Measurements from ENCODE around the gene GABRP. TPM values are rescaled to one million over a fixed set of nuclear protein-coding genes. Genes with fewer than 3 reads are reported as not detected.

Gene GABRP
- total and polyA plus RNA-seq, 2 experiments from 2014 or later, result 3.6 to 6.3 TPM

- Histone ChIP-seq H3K4me2 (no peak overlapping the region), H2AFZ (no peak overlapping the region), H3K27me3 (ENCODE audit: insufficient read depth) (no peaks in the 10 kb centered on the region), H3K79me2 (replicated peaks; ENCODE audit: insufficient read depth) (no peaks in the 10 kb centered on the region), H3K9me2 (ENCODE audit: insufficient read depth) (peaks cover 26% of the 10 kb centered on the region; the same call in 1 of the 2 replicates), H3F3A (replicated peaks; ENCODE audit: low read depth) (0 out of 2 replicates have a peak, but pooled peaks cover 6% of the 10 kb centered on the region), H3K27ac (ENCODE audit: low read depth) (no peak overlapping the region), H3K36me3 (ENCODE audit: insufficient read depth) (no peaks in the 10 kb centered on the region), H3K4me1 (ENCODE audit: insufficient read depth) (peaks cover 13% of the 10 kb centered on the region), H3K4me3 (no peak overlapping the region), H4K20me1 (replicated peaks; ENCODE audit: insufficient read depth) (no peaks in the 10 kb centered on the region)
- DNase-seq (ENCODE audit: low spot score) (no peak), ATAC-seq (no peak)
- Mint-ChIP-seq H3K4me1 (peaks cover 26% of the 10 kb centered on the region), H3K4me3 (no peak overlapping the region), H3K27me3 (ENCODE audit: insufficient read depth, low read depth, poor library complexity) (peaks cover 20% of the 10 kb centered on the region), H3K36me3 (ENCODE audit: low read depth) (peaks cover 14% of the 10 kb centered on the region), H3K27ac (no peak overlapping the region), H3K9me3 (peaks cover 21% of the 10 kb centered on the region)
- TF ChIP-seq EZH2phosphoT487 (IDR thresholded peaks at IDR 0.05; ENCODE audit: unreplicated experiment) (no peak), STAT1 (IDR thresholded peaks at IDR 0.05; ENCODE audit: unreplicated experiment) (no peak), JUNB (IDR thresholded peaks at IDR 0.05; ENCODE audit: unreplicated experiment) (no peak), ZNF331 (CRISPR knock-in tag; IDR thresholded peaks at IDR 0.05; ENCODE audit: low read depth) (no peak), ETS1 (IDR thresholded peaks at IDR 0.05) (no peak), REST (IDR thresholded peaks at IDR 0.05; ENCODE audit: unreplicated experiment) (no peak), POLR2AphosphoS5 (IDR thresholded peaks at IDR 0.05; ENCODE audit: low read depth) (no peak), EZH2 (IDR thresholded peaks at IDR 0.05; ENCODE audit: low read depth, unreplicated experiment) (no peak), ZNF114 (CRISPR knock-in tag; IDR thresholded peaks at IDR 0.05) (no peak), NANOG (IDR thresholded peaks at IDR 0.05; ENCODE audit: borderline replicate concordance) (no peak), CREB1 (CRISPR knock-in tag; IDR thresholded peaks at IDR 0.05; ENCODE audit: low read depth) (no peak)
- TF ChIP-seq, protein P1, sequence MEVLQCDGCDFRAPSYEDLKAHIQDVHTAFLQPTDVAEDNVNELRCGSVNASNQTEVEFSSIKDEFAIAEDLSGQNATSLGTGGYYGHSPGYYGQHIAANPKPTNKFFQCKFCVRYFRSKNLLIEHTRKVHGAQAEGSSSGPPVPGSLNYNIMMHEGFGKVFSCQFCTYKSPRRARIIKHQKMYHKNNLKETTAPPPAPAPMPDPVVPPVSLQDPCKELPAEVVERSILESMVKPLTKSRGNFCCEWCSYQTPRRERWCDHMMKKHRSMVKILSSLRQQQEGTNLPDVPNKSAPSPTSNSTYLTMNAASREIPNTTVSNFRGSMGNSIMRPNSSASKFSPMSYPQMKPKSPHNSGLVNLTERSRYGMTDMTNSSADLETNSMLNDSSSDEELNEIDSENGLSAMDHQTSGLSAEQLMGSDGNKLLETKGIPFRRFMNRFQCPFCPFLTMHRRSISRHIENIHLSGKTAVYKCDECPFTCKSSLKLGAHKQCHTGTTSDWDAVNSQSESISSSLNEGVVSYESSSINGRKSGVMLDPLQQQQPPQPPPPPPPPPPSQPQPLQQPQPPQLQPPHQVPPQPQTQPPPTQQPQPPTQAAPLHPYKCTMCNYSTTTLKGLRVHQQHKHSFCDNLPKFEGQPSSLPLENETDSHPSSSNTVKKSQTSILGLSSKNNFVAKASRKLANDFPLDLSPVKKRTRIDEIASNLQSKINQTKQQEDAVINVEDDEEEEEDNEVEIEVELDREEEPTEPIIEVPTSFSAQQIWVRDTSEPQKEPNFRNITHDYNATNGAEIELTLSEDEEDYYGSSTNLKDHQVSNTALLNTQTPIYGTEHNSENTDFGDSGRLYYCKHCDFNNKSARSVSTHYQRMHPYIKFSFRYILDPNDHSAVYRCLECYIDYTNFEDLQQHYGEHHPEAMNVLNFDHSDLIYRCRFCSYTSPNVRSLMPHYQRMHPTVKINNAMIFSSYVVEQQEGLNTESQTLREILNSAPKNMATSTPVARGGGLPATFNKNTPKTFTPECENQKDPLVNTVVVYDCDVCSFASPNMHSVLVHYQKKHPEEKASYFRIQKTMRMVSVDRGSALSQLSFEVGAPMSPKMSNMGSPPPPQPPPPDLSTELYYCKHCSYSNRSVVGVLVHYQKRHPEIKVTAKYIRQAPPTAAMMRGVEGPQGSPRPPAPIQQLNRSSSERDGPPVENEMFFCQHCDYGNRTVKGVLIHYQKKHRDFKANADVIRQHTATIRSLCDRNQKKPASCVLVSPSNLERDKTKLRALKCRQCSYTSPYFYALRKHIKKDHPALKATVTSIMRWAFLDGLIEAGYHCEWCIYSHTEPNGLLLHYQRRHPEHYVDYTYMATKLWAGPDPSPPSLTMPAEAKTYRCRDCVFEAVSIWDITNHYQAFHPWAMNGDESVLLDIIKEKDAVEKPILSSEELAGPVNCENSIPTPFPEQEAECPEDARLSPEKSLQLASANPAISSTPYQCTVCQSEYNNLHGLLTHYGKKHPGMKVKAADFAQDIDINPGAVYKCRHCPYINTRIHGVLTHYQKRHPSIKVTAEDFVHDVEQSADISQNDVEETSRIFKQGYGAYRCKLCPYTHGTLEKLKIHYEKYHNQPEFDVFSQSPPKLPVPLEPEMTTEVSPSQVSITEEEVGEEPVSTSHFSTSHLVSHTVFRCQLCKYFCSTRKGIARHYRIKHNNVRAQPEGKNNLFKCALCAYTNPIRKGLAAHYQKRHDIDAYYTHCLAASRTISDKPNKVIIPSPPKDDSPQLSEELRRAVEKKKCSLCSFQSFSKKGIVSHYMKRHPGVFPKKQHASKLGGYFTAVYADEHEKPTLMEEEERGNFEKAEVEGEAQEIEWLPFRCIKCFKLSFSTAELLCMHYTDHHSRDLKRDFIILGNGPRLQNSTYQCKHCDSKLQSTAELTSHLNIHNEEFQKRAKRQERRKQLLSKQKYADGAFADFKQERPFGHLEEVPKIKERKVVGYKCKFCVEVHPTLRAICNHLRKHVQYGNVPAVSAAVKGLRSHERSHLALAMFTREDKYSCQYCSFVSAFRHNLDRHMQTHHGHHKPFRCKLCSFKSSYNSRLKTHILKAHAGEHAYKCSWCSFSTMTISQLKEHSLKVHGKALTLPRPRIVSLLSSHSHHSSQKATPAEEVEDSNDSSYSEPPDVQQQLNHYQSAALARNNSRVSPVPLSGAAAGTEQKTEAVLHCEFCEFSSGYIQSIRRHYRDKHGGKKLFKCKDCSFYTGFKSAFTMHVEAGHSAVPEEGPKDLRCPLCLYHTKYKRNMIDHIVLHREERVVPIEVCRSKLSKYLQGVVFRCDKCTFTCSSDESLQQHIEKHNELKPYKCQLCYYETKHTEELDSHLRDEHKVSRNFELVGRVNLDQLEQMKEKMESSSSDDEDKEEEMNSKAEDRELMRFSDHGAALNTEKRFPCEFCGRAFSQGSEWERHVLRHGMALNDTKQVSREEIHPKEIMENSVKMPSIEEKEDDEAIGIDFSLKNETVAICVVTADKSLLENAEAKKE (CRISPR knock-in tag; IDR thresholded peaks at IDR 0.05), result no peak
- TF ChIP-seq, protein P2, sequence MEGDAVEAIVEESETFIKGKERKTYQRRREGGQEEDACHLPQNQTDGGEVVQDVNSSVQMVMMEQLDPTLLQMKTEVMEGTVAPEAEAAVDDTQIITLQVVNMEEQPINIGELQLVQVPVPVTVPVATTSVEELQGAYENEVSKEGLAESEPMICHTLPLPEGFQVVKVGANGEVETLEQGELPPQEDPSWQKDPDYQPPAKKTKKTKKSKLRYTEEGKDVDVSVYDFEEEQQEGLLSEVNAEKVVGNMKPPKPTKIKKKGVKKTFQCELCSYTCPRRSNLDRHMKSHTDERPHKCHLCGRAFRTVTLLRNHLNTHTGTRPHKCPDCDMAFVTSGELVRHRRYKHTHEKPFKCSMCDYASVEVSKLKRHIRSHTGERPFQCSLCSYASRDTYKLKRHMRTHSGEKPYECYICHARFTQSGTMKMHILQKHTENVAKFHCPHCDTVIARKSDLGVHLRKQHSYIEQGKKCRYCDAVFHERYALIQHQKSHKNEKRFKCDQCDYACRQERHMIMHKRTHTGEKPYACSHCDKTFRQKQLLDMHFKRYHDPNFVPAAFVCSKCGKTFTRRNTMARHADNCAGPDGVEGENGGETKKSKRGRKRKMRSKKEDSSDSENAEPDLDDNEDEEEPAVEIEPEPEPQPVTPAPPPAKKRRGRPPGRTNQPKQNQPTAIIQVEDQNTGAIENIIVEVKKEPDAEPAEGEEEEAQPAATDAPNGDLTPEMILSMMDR (conservative IDR thresholded peaks at IDR 0.05; ENCODE audit: low read depth in 2 of 2), result no peak
These were observed 44.1 kb upstream of the GABRP start for GRCh38 chr5:170739446-170739845.

Data from GM23338 (cell line).